ENCODE results near the gene SH3GLB1. TPM values are rescaled to one million over a fixed set of nuclear protein-coding genes. Genes with fewer than 3 reads are reported as not detected.
"Not testable (repeated sequence)": the region's sequence is repeated elsewhere in the genome, so short reads cannot be mapped to it uniquely, and the experiment has no call there.

SH3GLB1 gene
- total RNA-seq, 4 donors from 2014 or later, result 52.5 to 75.1 (median 63.4) TPM

DNA sequence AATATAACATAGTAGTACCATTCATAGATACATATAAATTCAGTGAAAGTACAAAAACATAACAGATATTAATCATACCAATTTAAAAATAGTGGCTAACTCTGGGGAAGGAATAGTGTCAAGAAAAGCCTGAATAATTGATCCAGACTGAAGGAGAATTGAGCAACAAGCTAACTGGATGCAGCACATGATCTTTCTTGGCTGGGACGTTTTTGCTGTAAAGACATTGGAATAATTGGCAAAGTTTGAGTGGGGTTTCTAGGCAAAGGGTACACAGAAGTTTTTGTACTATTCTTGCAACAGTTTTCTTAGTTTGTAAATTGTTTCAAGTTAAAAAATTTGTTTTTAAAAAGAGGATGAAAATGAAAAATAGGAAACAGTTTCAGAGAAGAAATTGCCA lies 2.6 kb upstream of the SH3GLB1 start:
- in situ Hi-C loops (cut with MboI; ENCODE audit: low pct_ligation_motif_present in 1 of 4, low pct_unique_long_range_greater_than_20kb in 1 of 4, low sequenced_read_pairs in 3 of 4), result loop anchor here in 1 of 4 donors (25.0 kb wide), 1 partner anchor 211 kb away; the partner anchor contains the start of genes HS2ST1 and SELENOF

DNA sequence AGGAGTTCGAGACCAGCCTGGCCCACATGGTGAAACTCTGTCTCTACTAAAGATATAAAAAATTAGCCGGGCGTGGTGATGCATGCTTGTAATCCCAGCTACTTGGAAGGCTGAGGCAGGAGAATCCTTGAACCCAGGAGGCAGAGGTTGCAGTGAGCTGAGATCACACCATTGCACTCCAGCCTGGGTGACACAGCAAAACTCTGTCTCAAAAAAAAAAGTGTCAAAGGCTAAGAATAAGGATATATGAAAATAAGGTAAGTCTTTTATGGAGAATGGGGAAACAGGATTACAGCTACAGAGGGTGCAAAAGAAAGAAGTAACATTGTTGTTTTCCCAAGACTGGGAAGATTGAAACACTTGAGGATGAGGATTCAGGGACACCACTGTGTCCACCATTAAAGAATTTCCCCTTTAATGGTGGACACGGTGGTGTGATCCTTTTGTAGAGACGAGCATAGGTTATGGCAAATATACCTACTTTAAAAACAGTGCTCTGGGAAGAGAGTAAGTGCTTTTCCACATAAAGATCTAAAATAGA lies 1.4 kb upstream of the SH3GLB1 start:
- WGBS, 2 donors (ENCODE audit: low coverage in 1 of 2), result 85 to 91% methylated on average over 3 to 5 of the region's 5 CpGs
- in situ Hi-C loops (cut with MboI; ENCODE audit: low pct_ligation_motif_present in 1 of 4, low pct_unique_long_range_greater_than_20kb in 1 of 4, low sequenced_read_pairs in 3 of 4), result loop anchor here in 1 of 4 donors (25.0 kb wide), 1 partner anchor 209 kb away; the partner anchor contains the start of genes HS2ST1 and SELENOF
- Histone ChIP-seq H3K27ac (peak overlapping the region in 1 of 4 donors; percentile 100), H3K4me1 (peaks cover 7 to 31% (median 15%) of the 10 kb centered on the region in 4 donors), H3K4me3 (peak overlapping the region in 1 of 4 donors; percentile 61)
- not testable (repeated sequence) for H3K36me3 ChIP-seq, H3K9me3 ChIP-seq, H3K27me3 ChIP-seq, DNase-seq
- intact Hi-C loops (cut with DNase I; ENCODE audit: low total_unique reads), result loop anchor here (10.0 kb wide), 1 partner anchor 1118 kb away; the partner anchor contains the start of gene CCN1

More for the DNA sequence above, 2.6 kb upstream of the SH3GLB1 start:
- H3K9me3 ChIP-seq, result no peaks in the 10 kb centered on the region
- WGBS, 2 donors (ENCODE audit: low coverage in 1 of 2), result 86% methylated on average over 1 of the region's 1 CpG
- no peaks in the 10 kb centered on the region for H3K27me3 ChIP-seq
- H3K4me3 ChIP-seq, result no peak overlapping the region
- peaks cover 2 to 18% (median 6%) of the 10 kb centered on the region in 4 donors for H3K4me1 ChIP-seq
- TF ChIP-seq EP300 (IDR thresholded peaks at IDR 0.05; ENCODE audit: low read depth) (no peak), POLR2A (IDR thresholded peaks at IDR 0.05) (no peak), POLR2AphosphoS5 (IDR thresholded peaks at IDR 0.05) (no peak)
- TF ChIP-seq, protein P1, sequence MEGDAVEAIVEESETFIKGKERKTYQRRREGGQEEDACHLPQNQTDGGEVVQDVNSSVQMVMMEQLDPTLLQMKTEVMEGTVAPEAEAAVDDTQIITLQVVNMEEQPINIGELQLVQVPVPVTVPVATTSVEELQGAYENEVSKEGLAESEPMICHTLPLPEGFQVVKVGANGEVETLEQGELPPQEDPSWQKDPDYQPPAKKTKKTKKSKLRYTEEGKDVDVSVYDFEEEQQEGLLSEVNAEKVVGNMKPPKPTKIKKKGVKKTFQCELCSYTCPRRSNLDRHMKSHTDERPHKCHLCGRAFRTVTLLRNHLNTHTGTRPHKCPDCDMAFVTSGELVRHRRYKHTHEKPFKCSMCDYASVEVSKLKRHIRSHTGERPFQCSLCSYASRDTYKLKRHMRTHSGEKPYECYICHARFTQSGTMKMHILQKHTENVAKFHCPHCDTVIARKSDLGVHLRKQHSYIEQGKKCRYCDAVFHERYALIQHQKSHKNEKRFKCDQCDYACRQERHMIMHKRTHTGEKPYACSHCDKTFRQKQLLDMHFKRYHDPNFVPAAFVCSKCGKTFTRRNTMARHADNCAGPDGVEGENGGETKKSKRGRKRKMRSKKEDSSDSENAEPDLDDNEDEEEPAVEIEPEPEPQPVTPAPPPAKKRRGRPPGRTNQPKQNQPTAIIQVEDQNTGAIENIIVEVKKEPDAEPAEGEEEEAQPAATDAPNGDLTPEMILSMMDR (IDR thresholded peaks at IDR 0.05), result no peak
- intact Hi-C loops (cut with DNase I; ENCODE audit: low total_unique reads), result loop anchor here (10.0 kb wide), 1 partner anchor 1117 kb away; the partner anchor contains the start of gene CCN1
- no peak overlapping the region for H3K27ac ChIP-seq
- no peak for DNase-seq
- H3K36me3 ChIP-seq, result no peaks in the 10 kb centered on the region

DNA sequence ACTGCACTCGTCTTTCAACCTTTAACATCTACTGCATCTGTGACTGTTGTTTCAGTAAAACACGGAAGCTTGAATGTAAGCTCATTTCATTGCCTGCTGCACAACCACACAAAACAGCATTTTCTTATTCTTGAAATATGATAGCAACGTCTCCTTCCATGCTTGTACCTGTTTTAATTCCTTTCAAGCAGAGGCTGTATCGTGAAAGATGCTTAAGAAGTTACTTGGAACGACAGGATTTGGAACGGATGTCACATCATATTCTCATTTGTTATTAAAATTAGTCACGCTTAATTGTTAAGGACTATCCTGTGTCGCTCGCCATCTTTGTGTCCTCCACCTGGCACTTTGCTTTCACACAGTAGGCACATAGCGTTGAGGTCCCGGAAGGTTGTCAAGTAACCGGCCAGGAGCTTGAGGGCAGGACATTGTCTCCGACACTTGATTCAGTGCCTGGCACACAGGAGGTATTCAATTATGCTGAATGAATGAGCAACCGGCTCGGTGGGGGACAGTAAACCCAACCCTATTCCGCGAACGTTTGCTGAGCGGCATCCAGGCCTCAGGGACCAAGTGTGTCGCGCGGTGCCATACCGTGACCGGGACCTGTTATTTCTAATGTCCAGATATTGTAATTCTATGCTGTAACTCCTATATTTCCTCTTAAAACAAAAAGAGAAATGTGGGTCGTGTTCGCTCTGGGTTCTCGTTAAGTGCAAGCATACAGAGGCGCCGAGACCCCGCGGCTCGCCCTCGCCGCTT lies 499 bp upstream of the SH3GLB1 start:
- intact Hi-C loops (cut with DNase I; ENCODE audit: low total_unique reads), result loop anchor here (10.0 kb wide), 1 partner anchor 1119 kb away; the partner anchor contains the start of gene CCN1
- H3K4me1 ChIP-seq, result peaks cover 7 to 39% (median 21%) of the 10 kb centered on the region in 4 donors
- H3K4me3 ChIP-seq, result peak overlapping the region; percentile 61 to 87 (median 78)
- peak overlapping the region; percentile 92 to 100 (median 98) for H3K27ac ChIP-seq
- in situ Hi-C loops (cut with MboI; ENCODE audit: low pct_ligation_motif_present in 1 of 4, low pct_unique_long_range_greater_than_20kb in 1 of 4, low sequenced_read_pairs in 3 of 4), result loop anchor here in 1 of 4 donors (25.0 kb wide), 1 partner anchor 208 kb away; the partner anchor contains the start of genes HS2ST1 and SELENOF
- TF ChIP-seq, protein P1 (IDR thresholded peaks at IDR 0.05), result no peak
- TF ChIP-seq POLR2A (IDR thresholded peaks at IDR 0.05) (no peak), EP300 (IDR thresholded peaks at IDR 0.05; ENCODE audit: low read depth) (no peak), POLR2AphosphoS5 (IDR thresholded peaks at IDR 0.05) (no peak)
- no peaks in the 10 kb centered on the region for H3K9me3 ChIP-seq
- no peaks in the 10 kb centered on the region for H3K36me3 ChIP-seq
- WGBS, 2 donors (ENCODE audit: low coverage in 1 of 2), result 9 to 13% methylated on average over 9 to 34 of the region's 34 CpGs
- no peaks in the 10 kb centered on the region for H3K27me3 ChIP-seq
- DNase-seq, result no peak

DNA sequence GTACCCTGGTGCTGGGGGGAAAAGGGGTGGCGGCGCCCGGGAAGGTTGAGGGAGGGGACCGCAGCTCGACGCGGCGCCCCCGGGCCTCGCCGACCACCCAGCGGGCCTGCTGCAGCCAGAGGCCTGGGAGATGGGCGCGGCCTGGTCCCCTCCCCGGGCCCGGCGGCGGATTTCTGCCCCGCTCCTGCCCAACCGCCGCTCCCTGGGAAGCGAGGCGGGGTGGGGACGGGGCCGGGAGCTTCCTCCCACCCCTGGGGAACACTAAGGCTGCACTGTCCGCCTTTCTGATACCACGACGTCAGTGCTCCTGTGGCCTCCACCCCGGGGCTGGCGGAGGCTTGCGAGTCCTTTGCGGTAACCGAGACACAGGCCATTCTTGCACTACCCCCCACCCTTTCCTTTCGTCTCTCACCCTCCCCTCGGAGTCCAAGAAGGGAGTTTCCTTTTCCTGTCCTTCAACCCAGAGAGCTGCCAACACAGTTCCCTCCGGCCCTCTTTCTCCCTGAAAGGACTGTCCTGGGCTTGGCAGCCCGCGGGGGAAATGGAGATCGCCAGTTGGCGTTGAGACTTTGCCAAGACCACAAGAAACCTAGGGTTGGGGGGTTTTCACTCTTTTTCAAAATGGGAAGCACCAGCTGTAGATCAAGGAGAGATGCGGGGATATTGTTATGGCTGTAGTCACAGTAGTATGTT lies 742 bp downstream of the SH3GLB1 start:
- TF ChIP-seq, protein P1 (IDR thresholded peaks at IDR 0.05), result no peak
- peak in 2 of 3 donors; percentile 6 to 8 for TF ChIP-seq POLR2AphosphoS5 (IDR thresholded peaks at IDR 0.05)
- H3K36me3 ChIP-seq, result no peaks in the 10 kb centered on the region
- peak; percentile 70 for DNase-seq
- H3K4me3 ChIP-seq, result peak overlapping the region; percentile 61 to 87 (median 78)
- intact Hi-C loops (cut with DNase I; ENCODE audit: low total_unique reads), result loop anchor here (10.0 kb wide), 1 partner anchor 1120 kb away; the partner anchor contains the start of gene CCN1
- H3K27ac ChIP-seq, result peak overlapping the region; percentile 92 to 100 (median 98)
- H3K9me3 ChIP-seq, result no peaks in the 10 kb centered on the region
- no peaks in the 10 kb centered on the region for H3K27me3 ChIP-seq
- 0 to 1% methylated on average over 5 to 13 of the region's 41 CpGs for WGBS, 2 donors (ENCODE audit: low coverage in 1 of 2)
- peaks cover 7 to 50% (median 22%) of the 10 kb centered on the region in 4 donors for H3K4me1 ChIP-seq
- in situ Hi-C loops (cut with MboI; ENCODE audit: low pct_ligation_motif_present in 1 of 4, low pct_unique_long_range_greater_than_20kb in 1 of 4, low sequenced_read_pairs in 3 of 4), result loop anchor here in 1 of 4 donors (25.0 kb wide), 1 partner anchor 207 kb away; the partner anchor contains the start of genes HS2ST1 and SELENOF
